HG02678 (cell line): Measurements from ENCODE around the gene THSD1.
"Not testable (repeated sequence)": the region's sequence is repeated elsewhere in the genome, so short reads cannot be mapped to it uniquely, and the experiment has no call there.

ENCODE experiments used
- ATAC-seq: cut with Tn5 transposase; IDR thresholded peaks from one replicate; pipeline ENCODE4 v1.9.1; 2021; ENCODE audit warnings: mild to moderate bottlenecking, moderate library complexity; ENCODE audit not compliant: unreplicated experiment

THSD1 gene

DNA sequence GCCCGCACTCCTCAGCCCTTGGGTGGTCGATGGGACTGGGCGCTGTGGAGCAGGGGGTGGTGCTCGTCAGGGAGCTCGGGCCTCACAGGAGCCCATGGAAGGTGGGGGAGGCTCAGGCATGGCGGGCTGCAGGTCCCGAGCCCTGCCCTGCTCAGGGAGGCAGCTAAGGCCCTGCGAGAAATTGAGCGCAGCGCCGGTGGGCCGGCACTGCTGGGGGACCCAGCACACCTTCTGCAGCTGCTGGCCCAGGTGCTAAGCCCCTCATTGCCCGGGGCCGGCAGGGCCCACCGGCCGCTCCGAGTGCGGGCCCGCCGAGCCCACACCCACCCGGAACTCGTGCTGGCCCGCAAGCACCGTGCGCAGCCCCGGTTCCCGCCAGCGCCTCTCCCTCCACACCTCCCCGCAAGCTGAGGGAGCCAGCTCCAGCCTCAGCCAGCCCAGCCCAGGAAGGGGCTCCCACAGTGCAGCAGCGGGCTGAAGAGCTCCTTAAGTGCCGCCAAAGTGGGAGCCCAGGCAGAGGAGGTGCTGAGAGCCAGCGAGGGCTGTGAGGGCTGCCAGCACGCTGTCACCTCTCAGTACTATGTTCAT lies 2.2 kb upstream of the THSD1 start:
- ATAC-seq: not testable (repeated sequence)

DNA sequence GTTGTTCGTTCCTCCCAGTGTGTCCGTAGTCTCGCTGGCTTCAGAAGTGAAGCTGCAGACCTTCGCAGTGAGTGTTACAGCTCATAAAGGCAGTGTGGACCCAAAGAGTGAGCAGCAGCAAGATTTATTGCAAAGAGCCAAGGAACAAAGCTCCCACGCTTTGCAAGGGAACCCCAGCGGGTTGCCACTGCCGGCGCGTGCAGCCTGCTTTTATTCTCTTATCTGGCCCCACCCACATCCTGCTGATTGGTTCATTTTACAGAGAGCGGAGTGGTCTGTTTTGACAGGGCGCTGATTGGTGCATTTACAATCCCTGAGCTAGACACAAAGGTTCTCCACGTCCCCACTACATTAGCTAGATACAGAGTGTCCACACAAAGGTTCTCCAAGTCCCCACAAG lies 1.5 kb upstream of the THSD1 start:
- ATAC-seq: not testable (repeated sequence)

DNA sequence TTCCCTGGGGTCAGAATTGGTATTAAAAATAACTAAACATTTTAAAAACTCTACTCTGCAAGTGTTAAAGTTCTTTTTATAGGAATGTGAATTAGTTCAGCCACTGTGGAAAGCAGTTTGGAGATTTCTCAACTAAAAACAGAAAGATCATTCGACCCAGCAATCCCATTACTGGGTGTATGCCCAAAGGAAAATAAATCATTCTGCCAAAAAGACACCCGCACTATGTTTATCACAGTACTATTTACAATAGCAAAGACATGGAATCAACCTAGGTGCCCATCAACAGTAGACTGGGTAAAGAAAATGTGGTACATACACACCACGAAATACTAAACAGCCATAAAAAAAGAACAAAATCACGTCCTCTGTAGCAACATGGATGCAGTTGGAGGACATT lies 657 bp upstream of the THSD1 start:
- no peak for ATAC-seq

DNA sequence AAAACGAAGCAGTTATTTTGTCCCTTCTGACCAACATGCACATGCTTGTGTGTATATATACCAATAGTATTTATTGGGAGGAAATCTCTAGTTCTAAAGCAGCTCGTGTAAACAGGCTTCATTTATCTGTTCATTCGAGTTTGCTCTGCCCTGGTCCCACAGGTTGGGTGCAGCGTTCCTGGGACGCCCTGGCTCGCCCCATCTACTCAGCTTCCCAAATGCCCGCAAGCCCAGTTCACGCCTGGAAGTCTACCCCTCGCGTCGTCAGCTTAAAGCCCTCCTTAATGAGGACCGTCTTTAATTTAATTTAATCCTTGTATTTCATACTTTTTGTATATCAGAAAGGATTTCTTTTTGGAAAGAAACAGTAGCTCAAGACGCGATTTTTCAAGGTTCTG lies 604 bp downstream of the THSD1 start:
- ATAC-seq: no peak

DNA sequence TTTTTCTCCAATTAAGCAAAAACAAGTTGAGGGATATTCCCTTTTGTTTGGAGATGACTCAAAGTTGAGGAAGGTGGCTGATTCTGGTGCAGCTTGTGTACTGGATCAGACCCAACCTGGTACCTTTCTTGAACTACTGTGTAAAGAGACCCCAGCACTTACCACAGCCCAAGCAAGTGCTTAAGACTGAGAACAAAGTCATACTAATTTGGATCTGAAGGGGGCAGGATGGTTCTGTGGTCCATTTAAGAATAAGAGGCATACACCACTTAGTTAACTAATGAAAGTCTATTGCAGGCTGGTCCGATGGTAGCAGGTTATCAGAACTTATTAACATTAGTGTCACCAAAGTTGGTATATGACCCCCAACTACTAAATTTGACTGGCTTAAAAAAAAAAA lies 6.3 kb downstream of the THSD1 start:
- ATAC-seq: no peak

DNA sequence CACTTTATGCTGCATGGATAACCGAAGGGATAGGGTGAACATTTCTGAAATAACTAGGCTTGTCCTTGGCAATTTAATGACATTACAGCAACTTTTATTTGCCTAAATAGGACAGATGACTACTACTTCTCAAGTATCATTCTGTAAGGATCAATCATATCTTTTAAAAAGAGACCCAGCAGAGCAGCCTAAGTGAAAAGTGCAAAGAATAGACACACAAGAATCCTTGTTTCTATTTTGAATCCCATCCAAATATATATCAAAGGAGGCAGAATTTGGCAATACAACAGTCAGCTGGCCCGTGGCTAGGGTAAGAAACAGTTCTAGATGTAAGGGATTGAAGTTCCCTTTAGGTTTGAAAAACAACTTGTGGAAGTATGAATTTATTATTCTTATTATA lies 6.9 kb downstream of the THSD1 start:
- no peak for ATAC-seq

DNA sequence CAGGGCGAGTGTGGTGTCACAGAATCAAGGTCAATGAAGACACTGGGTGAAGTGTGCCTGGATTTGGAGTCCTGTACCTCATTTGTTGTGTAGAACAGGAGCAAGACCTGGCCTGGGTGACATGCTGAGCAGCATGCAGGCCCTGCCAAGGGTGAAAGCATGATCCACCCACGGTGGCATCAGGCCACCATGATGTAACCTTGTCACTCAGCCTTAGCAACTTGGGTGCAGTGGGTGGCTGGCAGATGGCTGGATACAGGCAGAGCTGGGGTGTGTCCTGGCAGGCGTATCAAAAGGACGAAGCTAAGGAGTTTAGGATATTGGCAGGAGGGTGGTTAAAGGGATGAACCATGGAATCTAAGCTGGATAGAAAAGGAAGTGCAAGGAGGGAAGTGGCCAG lies 10.3 kb downstream of the THSD1 start:
- no peak for ATAC-seq

DNA sequence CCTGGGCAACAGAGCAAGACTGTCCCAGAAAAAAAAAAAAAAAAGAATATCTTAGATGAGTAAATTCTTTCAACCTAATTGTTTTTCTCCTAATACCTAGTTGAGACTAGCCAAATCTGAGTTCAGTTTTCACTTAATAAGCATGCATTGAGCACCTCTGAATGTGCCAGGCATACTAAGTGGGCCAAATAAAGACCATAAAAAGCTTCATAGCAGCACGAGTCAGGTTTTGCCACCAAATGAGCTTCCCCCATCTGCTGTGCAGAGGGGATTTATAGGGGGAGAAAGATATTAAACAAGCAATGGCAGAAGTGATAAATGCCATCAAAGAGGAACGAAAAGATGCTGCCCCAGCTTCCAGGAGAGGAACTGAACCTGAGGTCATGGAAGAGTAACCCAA lies 11.4 kb downstream of the THSD1 start:
- ATAC-seq: no peak

DNA sequence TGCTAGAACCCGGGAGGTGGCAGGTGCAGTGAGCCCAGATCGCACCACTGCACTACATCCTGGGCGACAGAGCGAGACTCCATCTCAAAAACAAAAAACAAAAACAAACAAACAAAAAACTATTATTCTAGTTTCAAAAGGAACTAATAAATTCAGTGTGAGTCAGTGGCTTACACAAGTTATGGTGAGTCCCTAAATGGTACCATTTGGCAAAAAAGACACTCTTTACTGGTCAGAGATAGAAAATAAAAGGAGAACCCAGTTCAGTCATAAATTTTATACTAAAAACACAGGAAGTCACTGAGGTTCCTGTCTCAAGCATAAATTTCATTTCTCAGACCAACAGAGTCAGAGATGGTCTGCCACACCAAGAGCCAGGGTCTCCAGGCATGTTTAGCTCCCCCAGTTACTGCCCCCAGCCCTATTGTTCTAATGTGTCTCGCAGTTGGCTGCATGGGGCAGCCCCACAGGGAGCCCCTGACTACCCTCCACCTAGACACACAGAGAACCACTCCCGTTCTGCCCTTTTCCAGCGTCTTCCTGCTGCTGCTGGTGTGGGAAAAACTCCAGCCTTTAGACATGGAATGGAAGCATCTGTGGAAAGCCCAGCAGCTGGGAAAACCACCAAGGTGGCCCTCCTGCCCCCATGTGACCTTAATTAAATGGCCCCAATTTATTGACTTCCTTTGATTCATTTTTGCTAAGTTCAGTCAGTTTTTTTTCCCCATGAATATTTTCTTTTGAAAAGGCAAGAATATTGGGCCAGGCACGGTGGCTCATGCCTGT lies 12.2 kb downstream of the THSD1 start:
- ATAC-seq: no peak

DNA sequence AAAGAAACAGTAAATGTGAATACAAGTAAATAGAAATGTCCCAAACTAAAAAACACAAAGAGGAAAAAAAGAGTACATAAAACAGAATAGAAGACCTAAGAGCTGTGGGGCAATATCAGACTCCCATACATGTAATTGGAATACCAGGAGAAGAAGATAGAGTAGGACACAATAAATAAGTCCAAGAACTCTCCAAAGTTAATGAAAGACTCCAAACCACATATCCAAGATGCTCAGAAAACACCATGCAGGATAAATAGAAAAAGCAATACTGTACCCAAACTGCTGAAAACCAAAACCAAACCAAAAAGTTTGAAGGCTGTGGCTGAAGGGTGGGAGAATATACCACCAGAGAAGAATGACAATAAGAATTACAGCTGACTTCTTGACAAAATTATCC lies 18.3 kb downstream of the THSD1 start:
- ATAC-seq: no peak

DNA sequence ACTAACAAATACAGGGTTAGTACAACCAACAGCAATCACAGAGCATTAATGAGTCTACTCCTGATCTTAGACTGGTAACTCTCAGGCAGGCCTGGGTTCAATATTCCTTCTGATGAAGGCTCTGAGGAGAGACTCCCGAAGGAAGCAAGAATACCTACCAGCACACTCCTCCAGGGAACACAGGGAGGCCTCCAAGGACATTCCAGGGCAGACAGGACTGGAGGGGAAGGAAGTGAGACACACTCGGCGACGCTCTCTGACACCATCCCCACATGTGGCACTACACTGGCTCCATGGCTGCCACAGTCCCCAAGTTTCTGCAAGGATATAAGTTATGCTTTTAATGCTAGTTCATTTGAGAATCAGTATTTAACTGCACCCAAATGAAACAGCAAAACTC lies 20.1 kb downstream of the THSD1 start:
- no peak for ATAC-seq

DNA sequence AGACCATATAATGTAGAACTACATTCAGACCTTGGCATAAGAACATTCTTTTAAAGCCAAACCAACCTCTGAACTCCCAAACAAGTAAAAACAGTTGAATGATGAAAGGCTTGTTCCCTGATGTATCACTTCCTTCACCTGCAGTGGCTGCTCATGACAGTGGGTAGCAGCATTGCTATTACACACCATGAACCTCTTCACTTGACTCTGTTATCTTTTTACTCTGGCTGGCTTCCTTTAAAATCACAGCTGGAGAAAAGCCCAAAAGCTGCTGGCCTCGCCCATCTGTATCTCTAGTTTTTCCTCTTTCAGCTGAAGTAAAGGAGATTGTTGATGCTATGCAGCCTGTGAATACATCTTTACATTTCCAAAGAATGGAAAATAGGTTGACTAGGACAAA lies 22.6 kb downstream of the THSD1 start:
- no peak for ATAC-seq

DNA sequence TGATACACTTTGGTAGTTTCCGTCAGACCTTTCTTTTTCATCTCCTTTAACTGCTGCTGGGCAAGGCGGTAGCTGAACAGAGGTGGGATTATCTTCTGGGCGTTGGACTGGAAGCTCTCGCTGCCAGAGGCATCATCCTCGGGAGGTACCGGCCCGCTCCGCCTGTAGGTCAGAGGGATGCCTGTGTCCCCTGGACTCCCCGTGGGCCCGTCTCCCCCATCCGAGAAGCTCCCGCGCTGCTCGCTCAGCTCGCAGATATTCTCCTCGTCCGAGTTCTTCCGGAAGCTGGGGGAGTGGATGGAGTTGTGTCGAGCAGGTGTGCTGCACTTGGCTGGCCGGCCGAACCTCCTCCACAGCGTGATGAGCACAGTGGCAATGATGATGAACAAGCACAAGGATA lies 27.7 kb downstream of the THSD1 start:
- ATAC-seq: no peak

DNA sequence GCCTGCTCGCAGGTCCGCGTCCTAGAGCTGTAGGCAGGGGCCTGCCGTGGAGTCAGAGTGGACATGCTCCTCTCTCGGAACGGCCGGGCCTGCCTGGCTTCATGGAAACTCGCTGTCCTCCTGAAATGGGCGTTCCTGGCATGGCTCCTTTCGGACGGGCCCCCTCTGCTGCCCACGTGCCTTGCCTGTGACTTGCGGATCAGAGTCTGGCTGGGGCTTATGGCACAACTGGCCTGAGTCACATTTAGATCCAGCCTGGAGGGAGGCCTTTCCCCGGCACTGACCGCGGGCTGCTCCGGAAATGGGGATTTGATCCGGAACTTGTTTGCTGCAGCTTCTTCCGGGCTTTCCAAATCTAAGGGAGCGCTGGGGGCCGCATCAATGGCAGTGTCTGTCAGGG lies 28.1 kb downstream of the THSD1 start:
- no peak for ATAC-seq

DNA sequence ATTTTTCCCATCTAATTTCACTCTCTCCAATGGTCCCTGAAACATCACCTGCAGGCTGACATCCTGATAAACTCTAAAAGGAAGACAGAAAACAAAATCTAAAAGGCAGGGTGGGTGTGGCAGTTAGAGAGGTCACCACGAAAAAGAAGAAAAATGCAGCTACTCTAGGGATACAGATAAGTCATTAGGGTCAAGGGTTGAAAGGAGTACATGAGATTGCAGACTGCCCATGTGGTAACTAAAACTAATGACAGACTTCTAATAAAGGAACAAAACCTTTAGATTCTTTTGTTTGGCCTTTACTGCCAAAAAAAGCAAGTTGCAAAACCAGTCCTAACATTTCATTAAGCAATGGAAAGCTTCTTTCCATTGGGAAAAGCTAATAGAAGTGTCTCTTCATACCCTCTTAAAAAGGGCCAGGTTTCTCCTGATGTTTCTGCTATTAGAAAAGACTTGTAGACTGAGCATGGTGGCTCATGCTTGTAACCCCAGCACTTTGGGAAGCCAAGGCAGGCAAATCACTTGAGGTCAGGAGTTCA lies 31.0 kb downstream of the THSD1 start:
- ATAC-seq: no peak

DNA sequence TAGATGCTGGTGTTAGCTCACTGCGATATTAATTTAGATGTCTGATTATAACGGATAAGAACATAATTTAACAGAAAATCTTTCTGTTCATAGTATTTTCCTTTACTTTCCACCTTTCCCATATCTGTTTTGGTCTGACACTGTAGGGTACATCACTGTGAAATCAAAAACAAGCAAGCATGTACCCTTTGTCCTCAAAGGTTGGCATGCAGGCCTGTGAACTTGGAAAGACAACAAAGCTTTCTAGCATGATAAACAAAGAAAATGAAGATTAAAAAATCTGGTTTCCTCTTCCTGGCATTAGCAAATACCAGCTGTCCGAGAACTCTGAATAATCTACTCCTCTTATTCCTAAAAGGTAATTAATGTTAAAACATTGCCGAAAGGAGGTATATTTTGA lies 31.6 kb downstream of the THSD1 start:
- ATAC-seq: no peak

DNA sequence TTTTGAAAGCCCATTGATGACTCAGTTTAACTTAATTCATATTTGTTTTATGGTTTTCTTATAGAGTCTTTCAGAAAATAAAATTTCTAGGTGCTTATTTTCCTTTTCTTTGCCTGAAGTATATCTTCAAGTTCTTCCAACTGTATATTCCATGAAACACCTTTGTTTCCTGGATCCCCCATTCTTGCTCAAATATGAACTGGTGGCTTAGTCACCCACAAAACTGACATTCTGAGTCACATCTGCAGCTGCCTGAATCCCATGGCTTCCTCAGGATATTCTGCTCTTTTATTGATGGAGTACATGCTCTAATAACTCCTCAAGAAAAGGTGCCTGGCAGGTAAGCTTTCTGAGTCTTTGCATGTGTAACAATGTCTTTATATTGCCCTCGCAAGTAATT lies 32.7 kb downstream of the THSD1 start:
- not testable (repeated sequence) for ATAC-seq

DNA sequence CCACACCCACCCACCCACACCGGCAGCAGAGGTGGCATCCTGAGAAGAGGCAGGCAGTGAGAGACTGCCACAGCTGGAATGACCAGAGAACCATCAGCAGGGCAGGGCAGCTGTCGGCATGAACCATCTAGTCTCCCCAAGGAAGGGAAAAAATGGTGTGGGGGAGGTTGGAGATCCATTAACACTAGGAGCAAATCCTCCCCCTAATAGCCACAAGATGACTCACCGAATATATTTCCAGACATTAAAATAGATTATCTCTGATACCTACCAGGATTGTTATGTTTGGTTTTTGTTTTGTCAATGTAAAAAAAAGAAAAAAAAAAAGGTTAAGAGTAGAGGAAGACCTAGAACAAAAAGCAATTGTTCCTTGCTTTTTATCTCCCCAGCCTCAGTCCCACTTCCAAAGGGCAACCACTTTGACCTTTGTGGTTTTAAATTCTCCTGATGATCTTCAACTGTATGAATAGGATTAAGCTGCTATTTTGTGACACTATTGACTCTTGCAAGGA lies 34.2 kb downstream of the THSD1 start:
- ATAC-seq: no peak

DNA sequence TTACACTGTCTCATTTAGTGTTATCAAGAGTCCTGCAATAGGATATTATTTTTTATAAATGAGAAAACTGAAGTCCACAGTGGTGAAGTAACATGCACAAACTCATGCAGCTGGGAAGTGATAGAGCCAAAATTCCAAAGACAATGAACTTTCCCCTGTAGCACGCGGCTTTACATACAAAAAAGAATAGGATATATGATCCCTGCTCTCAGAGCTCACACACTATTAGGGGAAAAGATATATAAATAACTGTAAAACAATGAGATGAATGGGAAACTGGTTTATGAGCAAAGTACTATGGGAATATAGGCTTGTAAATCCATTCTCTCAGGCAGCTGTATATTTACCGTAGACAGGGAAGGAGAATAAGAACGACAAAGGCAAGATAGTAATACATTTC lies 39.7 kb downstream of the THSD1 start:
- no peak for ATAC-seq

DNA sequence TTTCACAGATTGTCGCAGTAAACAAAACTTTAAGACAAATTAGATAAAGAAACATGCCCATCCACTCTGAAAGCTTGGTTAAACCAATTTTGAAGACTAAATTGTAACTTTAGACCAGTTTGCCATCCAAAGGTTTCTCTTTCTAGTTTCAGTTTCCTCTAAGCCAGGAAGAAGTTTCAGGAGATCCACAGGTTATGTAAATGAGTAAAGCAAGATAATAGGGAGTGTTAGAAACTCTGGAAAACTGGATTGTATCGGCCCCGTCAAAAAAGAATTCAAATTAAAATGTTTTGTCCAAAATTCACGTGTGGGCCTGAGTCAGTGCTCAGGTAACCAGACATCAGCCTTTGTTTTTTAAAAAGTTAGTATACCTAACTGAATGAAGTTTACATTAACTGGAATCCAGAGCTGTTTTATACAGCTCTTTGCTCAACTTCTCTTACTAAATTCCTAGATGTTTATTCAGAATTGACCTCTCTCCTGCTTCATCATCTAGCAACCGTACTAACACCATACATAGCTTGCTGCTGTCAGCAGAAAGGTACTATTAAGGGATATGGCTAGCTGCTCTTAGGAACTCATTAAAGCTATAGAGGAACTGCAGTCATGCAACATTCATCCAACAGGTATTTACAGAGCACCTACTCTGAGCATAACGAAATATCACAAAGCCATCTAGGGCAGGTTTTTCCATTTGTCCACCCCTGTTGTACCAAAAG lies 43.6 kb downstream of the THSD1 start:
- ATAC-seq: not testable (repeated sequence)

DNA sequence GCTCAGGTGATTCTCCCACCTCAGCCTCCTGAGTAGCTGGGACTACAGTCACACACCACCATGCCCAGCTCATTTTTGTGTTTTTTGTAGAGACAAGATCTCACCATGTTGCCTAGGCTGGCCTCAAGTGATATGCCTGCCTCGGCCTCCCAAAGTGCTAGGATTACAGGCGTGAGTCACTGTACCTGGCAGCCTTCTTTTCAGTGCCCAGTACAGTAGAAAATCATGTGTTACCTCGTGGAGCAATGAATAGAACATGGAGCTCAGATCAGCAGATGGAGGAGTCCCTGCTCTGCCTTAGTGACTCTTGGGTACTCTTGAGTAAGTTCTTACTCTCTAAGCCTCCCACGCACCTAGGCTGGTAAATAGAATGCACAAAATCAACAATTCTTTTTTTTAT lies 44.7 kb downstream of the THSD1 start:
- ATAC-seq: no peak

DNA sequence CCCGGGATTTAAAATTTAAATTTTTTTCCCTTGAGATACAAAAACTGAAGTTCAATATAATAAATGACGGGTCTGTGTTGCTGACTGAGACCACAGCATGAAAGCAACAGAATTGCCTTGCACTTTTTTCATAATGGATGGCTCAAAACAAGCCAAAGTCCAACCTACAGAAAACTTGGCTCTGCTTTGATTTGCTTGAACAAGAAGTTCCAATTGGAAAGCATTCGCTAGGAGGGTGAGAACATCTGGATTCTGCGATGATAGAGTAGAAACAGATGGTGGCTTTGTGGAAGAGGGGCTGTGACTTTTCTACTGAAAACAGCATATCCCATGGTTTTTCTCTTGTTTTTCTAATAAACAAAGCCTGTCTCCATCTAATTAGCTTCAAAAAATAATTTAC lies 46.4 kb downstream of the THSD1 start:
- no peak for ATAC-seq
